Adrenal gland (tissue), 12 donors: Measurements from ENCODE around the gene C18orf54. TPM values are rescaled to one million over a fixed set of nuclear protein-coding genes. Genes with fewer than 3 reads are reported as not detected.
A peak's percentile ranks its signal among the peaks of the same experiment; 100 is the strongest.

Experiments
- DNase-seq, 7 donors: peaks; one replicate each; pipeline ENCODE4 v3.0.0-alpha.2; 2019 to 2020
- H3K27ac ChIP-seq, 5 donors: fragments of 200-600 bp; sonication (generic) in 4 of 5; 1 replicate in 3 of 5; 2 replicates in 2 of 5; pipeline versions ENCODE4 v1.5.1 to v1.8.0; 2016 to 2020; ENCODE audit warnings: mild to moderate bottlenecking in 1 of 5
- H3K27me3 ChIP-seq: fragments of 200-600 bp; 2 replicates; pipeline ENCODE4 v1.8.0; 2021
- H3K36me3 ChIP-seq, 2 donors: fragments of 200-600 bp; replicated peaks in 1 of 2; 1 replicate in 1 of 2; 2 replicates in 1 of 2; pipeline versions ENCODE4 v1.5.1 to v1.8.0; 2018 to 2022
- H3K4me1 ChIP-seq, 2 donors: fragments of 200-600 bp; replicated peaks in 1 of 2; 1 replicate in 1 of 2; 2 replicates in 1 of 2; pipeline versions ENCODE4 v1.5.1 to v1.8.0; 2018 to 2021
- H3K4me3 ChIP-seq, 4 donors: fragments of 200-600 bp; sonication (generic) in 3 of 4; one replicate each; pipeline ENCODE4 v1.5.1; 2016 to 2018
- H3K9me3 ChIP-seq, 3 donors: fragments of 200-600 bp; sonication (generic) in 1 of 3; replicated peaks in 1 of 3; 1 replicate in 2 of 3; 2 replicates in 1 of 3; pipeline versions ENCODE4 v1.5.1 to v1.8.0; 2016 to 2021
- POLR2A ChIP-seq, 2 donors: fragments of 450-650 bp; IDR thresholded peaks; one replicate each; pipeline ENCODE4 v1.6.1; 2017; ENCODE audit warnings: antibody characterized with exemption in 2 of 2, mild to moderate bottlenecking in 2 of 2, moderate library complexity in 1 of 2
- WGBS, 4 donors: extraction: QIAGEN DNeasy Blood & Tissue Kit in 2 of 4; methylation state at CpG; one replicate each; pipeline versions ENCODE4 v1.1.5 to v1.1.7; 2013 to 2017; 5-methylcytosine and 5-hydroxymethylcytosine counted together
- intact Hi-C, 2 donors: fragments of 100-400 bp; cut with DNase I; formaldehyde crosslinking; loops; one replicate each; pipeline versions ENCODE4 v1.14.1 to v1.15.0; 2022 to 2023
- polyA plus RNA-seq, 3 donors: library from polyadenylated mRNA; stranded (reverse); fragments of 200-250 nt in 2 of 3; fragments of 350-450 nt in 1 of 3; fragmentation: Illumina TruSeq in 1 of 3; extraction: RNeasy Lipid Tissue Mini Kit (QIAGEN cat#74804) in 1 of 3; gene quantifications; one replicate each; pipeline ENCODE4 v1.2.3, GENCODE V29; 2013 to 2014
- total RNA-seq, 9 donors: library from RNA; depleted of rRNA in 4 of 9; stranded (reverse); fragments of >200 nt in 4 of 9; fragments of 120-200 nt in 1 of 9; fragmentation: NEBNext Ultra II Directional in 1 of 9; extraction: Animal tissue kit (Norgen Biotek cat#: 25700) in 1 of 9; gene quantifications; one replicate each; pipeline versions ENCODE4 v1.1.0 to v1.2.4, GENCODE V29; 2013 to 2023
- TF ChIP-seq, protein P1 (sequence below), 6 experiments: fragments of 450-650 bp in 4 of 6; fragments of 200-600 bp in 2 of 6; sonication (generic) in 1 of 6; IDR thresholded peaks; 1 replicate in 5 of 6; 2 replicates in 1 of 6; pipeline versions ENCODE4 v1.5.1 to v1.8.0; 2016 to 2021; ENCODE audit warnings: antibody characterized with exemption in 6 of 6, mild to moderate bottlenecking in 2 of 6, moderate library complexity in 1 of 6
- donor health status: healthy with polysubstance abuse.
- donor health status: Bipolar disorder and iron deficiency.
- donor health status: DM: yes; HTN: yes; CAD: no.
- donor health status: DM: no; HTN: no; CAD: no.
- donor health status: DM: no; HTN: no; CAD: no.
- donor health status: DM: yes; HTN: yes; CAD: no.

C18orf54 gene
- total and polyA plus RNA-seq, 12 donors: 0.06 to 2.4 (median 0.74) TPM

DNA sequence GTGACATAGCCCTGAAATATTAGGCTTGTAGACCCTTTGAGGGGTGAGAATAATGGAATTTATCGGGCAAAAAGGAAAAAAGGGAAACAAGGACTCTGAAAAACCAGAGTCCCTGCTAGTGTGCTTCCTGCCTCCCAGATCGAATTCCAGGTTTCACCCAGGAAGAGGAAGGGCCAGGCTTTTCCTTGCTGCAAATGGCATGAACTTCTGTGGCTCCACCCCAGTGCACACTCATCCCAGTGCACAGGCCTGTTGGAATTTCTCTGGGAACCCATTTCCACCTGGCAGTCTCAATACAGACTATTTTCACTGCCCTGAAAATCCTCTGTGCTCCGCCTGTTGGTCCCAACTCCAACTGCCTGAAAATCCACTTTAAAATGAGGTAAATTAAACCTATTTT, 29.9 kb downstream of the C18orf54 start:
- H3K9me3 ChIP-seq: no peaks in the 10 kb centered on the region
- no peak overlapping the region for H3K4me3 ChIP-seq
- no peak for TF ChIP-seq POLR2A (IDR thresholded peaks at IDR 0.05)
- TF ChIP-seq, protein P1, sequence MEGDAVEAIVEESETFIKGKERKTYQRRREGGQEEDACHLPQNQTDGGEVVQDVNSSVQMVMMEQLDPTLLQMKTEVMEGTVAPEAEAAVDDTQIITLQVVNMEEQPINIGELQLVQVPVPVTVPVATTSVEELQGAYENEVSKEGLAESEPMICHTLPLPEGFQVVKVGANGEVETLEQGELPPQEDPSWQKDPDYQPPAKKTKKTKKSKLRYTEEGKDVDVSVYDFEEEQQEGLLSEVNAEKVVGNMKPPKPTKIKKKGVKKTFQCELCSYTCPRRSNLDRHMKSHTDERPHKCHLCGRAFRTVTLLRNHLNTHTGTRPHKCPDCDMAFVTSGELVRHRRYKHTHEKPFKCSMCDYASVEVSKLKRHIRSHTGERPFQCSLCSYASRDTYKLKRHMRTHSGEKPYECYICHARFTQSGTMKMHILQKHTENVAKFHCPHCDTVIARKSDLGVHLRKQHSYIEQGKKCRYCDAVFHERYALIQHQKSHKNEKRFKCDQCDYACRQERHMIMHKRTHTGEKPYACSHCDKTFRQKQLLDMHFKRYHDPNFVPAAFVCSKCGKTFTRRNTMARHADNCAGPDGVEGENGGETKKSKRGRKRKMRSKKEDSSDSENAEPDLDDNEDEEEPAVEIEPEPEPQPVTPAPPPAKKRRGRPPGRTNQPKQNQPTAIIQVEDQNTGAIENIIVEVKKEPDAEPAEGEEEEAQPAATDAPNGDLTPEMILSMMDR (IDR thresholded peaks at IDR 0.05): no peak
- H3K27ac ChIP-seq: no peak overlapping the region
- no peaks in the 10 kb centered on the region for H3K27me3 ChIP-seq
- intact Hi-C loops: no loop called here
- DNase-seq: no peak
- H3K36me3 ChIP-seq: no peaks in the 10 kb centered on the region
- 72 to 86% (median 82%) methylated on average over 3 of the region's 3 CpGs for WGBS, 4 donors
- no peaks in the 10 kb centered on the region for H3K4me1 ChIP-seq

DNA sequence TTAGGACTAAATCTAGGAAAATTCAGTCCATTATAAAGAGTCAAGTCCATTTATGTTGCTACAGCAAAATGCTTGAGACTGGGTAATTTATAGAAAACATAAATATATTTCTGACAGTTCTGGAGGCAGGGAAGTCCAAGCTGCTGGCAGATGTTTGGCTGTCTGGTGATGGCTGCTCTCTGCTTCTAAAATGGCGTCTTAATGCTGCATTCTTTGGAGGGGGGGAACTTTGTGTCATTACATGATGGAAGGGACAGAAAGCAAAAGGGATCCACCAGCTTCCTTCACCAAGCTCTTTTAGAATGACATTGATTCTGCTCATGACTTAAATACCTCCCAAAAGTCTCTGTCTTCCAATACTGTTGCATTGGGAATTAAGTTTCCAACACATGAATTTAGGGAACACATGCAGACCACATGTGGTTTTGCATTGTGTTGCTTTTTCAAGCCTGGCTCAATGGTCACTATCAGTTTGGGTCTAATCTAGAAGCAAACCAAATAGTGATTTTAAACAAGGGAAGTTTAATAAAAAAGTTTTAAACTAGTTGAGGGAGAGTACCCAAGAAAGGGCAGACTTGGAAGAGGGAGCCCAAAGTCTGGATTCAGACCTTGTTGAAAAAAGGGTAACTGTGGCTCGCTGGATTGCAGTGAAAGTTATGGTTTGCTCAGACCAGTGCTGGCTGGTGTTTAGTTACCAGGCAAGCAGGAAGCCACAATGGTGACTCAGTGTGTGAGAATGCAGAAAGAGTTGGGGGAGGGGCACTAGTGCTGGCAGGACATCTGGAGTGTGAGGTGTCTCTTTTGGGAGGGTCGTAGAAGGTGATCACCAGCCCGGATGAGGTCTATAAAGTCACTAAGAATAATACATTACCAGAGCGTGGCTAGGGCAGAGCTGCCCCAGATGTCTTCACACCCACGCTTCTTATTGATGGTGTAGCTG, 30.8 kb downstream of the C18orf54 start:
- DNase-seq: peak in 5 of 7 donors; percentile 4 to 52 (median 20)
- TF ChIP-seq POLR2A (IDR thresholded peaks at IDR 0.05): no peak
- TF ChIP-seq, protein P1 (IDR thresholded peaks at IDR 0.05): no peak
- 33 to 36% (median 34%) methylated on average over 6 of the region's 6 CpGs for WGBS, 4 donors

DNA sequence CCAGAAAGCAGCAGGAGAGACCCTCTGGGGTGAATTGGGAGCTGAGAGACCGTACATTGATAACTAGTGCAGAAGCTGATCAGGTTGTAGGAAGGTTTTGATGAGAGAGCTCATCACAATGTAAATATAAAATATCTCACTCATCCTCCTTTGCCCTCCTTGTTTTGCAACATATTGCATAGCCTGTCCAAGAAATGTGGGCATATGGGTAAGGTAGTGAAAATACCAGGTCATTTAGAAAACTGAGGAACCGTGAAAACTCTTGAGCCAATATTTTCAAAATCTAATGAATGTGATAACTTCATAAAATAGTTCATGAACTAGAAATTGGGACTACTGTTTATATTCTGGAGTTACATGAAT, 31.4 kb downstream of the C18orf54 start:
- Histone ChIP-seq H3K9me3 (no peaks in the 10 kb centered on the region), H3K4me3 (no peak overlapping the region), H3K4me1 (no peaks in the 10 kb centered on the region), H3K27me3 (no peaks in the 10 kb centered on the region), H3K27ac (no peak overlapping the region), H3K36me3 (no peaks in the 10 kb centered on the region)
- intact Hi-C loops: no loop called here
- no peak for DNase-seq
- TF ChIP-seq POLR2A (IDR thresholded peaks at IDR 0.05): no peak
- TF ChIP-seq, protein P1 (IDR thresholded peaks at IDR 0.05): no peak
- 24 to 48% (median 32%) methylated on average over 2 of the region's 2 CpGs for WGBS, 4 donors

More for the DNA sequence above, 30.8 kb downstream of the C18orf54 start:
- Histone ChIP-seq H3K27ac (no peak overlapping the region), H3K4me3 (no peak overlapping the region), H3K4me1 (no peaks in the 10 kb centered on the region), H3K27me3 (no peaks in the 10 kb centered on the region), H3K36me3 (no peaks in the 10 kb centered on the region), H3K9me3 (no peaks in the 10 kb centered on the region)
- intact Hi-C loops: no loop called here

DNA sequence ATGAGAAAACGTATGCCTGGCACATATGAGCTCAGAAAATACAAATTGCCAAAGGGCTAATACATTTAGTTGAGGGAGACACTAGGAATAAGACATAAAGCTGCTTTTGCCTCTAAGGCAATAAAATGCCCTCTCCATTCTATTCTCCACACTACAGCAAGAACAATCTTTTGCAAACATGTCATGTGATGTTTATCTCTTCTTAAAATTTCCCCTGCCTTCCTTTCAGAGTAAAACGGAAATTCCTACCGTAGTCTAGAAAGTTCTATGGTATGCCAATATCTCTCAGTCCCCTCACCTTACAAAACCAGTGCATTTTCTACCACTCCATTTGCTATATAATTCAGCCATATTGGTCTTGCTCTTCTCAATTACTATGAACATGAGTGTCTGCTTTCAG, 33.1 kb downstream of the C18orf54 start:
- no peak for TF ChIP-seq POLR2A (IDR thresholded peaks at IDR 0.05)
- TF ChIP-seq, protein P1 (IDR thresholded peaks at IDR 0.05): no peak
- Histone ChIP-seq H3K27ac (no peak overlapping the region), H3K9me3 (no peaks in the 10 kb centered on the region), H3K27me3 (no peaks in the 10 kb centered on the region), H3K36me3 (no peaks in the 10 kb centered on the region), H3K4me1 (no peaks in the 10 kb centered on the region), H3K4me3 (no peak overlapping the region)
- intact Hi-C loops: no loop called here
- DNase-seq: no peak
- WGBS, 4 donors: 52 to 67% (median 55%) methylated on average over 3 of the region's 3 CpGs
